Cardiac muscle cell (in vitro differentiated cells and primary cell): Measurements from ENCODE around the gene CYB5D1. TPM values are rescaled to one million over a fixed set of nuclear protein-coding genes. Genes with fewer than 3 reads are reported as not detected.

Experiments used
- DNase-seq, 2 donors: peaks; one replicate each; pipeline versions ENCODE4 v3.0.0 to v3.0.0-alpha.2; 2010 to 2017; ENCODE audit warnings: low read depth in 1 of 2, low spot score in 1 of 2
- H3K27ac ChIP-seq: fragments of 200-600 bp; sonication (generic); 2 replicates; pipeline ENCODE4 v1.5.1; 2016
- H3K27me3 ChIP-seq: fragments of 200-600 bp; sonication (generic); 2 replicates; pipeline ENCODE4 v1.6.0; 2016; ENCODE audit warnings: control low read depth
- H3K36me3 ChIP-seq: fragments of 200-600 bp; sonication (generic); 2 replicates; pipeline ENCODE4 v1.5.1; 2016; ENCODE audit warnings: control low read depth
- H3K4me1 ChIP-seq: fragments of 200-600 bp; sonication (generic); 2 replicates; pipeline ENCODE4 v1.8.1; 2017; ENCODE audit warnings: low read depth, mild to moderate bottlenecking, mixed run types
- H3K4me3 ChIP-seq: fragments of 200-600 bp; sonication (generic); 2 replicates; pipeline ENCODE4 v1.5.1; 2016; ENCODE audit warnings: mild to moderate bottlenecking
- H3K9me3 ChIP-seq: fragments of 200-600 bp; sonication (generic); 2 replicates; pipeline ENCODE4 v1.5.1; 2017; ENCODE audit warnings: low read depth, mild to moderate bottlenecking, control low read depth
- polyA plus RNA-seq: library from polyadenylated mRNA; unstranded; fragments of >200 nt; fragmentation: Nextera tagmentation; extraction: Ambion mirVana; gene quantifications from 2 replicates; pipeline ENCODE4 v1.2.1, GENCODE V29; 2016
- total RNA-seq: library from RNA; depleted of rRNA; stranded (reverse); fragments of >200 nt; gene quantifications from 2 replicates; pipeline ENCODE4 v1.2.3, GENCODE V29; 2016
- TF ChIP-seq, protein P1 (sequence below): IDR thresholded peaks from 2 replicates; pipeline ENCODE4 v1.5.1; 2012; ENCODE audit warnings: low read depth, mild to moderate bottlenecking, low read length

Gene CYB5D1
- total and polyA plus RNA-seq, 2 experiments from 2014 or later = 13.7 to 14.0 TPM

GRCh38 chr17:7848131-7848579 lies 9.6 kb upstream of the CYB5D1 start:
- Histone ChIP-seq H3K4me1 (peaks cover 5% of the 10 kb centered on the region), H3K9me3 (no peaks in the 10 kb centered on the region), H3K36me3 (peaks cover 57% of the 10 kb centered on the region), H3K4me3 (no peak overlapping the region), H3K27ac (no peak overlapping the region), H3K27me3 (no peaks in the 10 kb centered on the region)
- DNase-seq = no peak
- TF ChIP-seq, protein P1, sequence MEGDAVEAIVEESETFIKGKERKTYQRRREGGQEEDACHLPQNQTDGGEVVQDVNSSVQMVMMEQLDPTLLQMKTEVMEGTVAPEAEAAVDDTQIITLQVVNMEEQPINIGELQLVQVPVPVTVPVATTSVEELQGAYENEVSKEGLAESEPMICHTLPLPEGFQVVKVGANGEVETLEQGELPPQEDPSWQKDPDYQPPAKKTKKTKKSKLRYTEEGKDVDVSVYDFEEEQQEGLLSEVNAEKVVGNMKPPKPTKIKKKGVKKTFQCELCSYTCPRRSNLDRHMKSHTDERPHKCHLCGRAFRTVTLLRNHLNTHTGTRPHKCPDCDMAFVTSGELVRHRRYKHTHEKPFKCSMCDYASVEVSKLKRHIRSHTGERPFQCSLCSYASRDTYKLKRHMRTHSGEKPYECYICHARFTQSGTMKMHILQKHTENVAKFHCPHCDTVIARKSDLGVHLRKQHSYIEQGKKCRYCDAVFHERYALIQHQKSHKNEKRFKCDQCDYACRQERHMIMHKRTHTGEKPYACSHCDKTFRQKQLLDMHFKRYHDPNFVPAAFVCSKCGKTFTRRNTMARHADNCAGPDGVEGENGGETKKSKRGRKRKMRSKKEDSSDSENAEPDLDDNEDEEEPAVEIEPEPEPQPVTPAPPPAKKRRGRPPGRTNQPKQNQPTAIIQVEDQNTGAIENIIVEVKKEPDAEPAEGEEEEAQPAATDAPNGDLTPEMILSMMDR = no peak

DNA sequence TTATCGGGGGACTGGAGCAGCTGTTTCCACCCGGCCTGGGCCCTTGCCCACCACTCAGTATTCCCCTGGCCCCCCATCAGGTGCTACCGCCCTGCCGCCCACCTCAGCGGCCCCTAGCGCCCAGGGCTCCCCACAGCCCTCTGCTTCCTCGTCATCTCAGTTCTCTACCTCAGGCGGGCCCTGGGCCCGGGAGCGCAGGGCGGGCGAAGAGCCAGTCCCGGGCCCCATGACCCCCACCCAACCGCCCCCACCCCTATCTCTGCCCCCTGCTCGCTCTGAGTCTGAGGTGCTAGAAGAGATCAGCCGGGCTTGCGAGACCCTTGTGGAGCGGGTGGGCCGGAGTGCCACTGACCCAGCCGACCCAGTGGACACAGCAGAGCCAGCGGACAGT lies 9.1 kb upstream of the CYB5D1 start:
- Histone ChIP-seq H3K36me3 (peaks cover 57% of the 10 kb centered on the region), H3K4me3 (no peak overlapping the region), H3K27ac (no peak overlapping the region), H3K9me3 (no peaks in the 10 kb centered on the region), H3K4me1 (peaks cover 5% of the 10 kb centered on the region), H3K27me3 (no peaks in the 10 kb centered on the region)
- TF ChIP-seq, protein P1 = no peak
- no peak for DNase-seq

GRCh38 chr17:7849130-7849750 lies 8.6 kb upstream of the CYB5D1 start:
- H3K4me3 ChIP-seq = no peak overlapping the region
- DNase-seq = no peak
- H3K9me3 ChIP-seq = no peaks in the 10 kb centered on the region
- peaks cover 10% of the 10 kb centered on the region for H3K4me1 ChIP-seq
- H3K27ac ChIP-seq = no peak overlapping the region
- H3K27me3 ChIP-seq = no peaks in the 10 kb centered on the region
- TF ChIP-seq, protein P1 = no peak
- peaks cover 57% of the 10 kb centered on the region for H3K36me3 ChIP-seq

GRCh38 chr17:7849751-7850504 lies 7.9 kb upstream of the CYB5D1 start:
- Histone ChIP-seq H3K27me3 (no peaks in the 10 kb centered on the region), H3K4me1 (peaks cover 16% of the 10 kb centered on the region), H3K9me3 (no peaks in the 10 kb centered on the region), H3K27ac (no peak overlapping the region), H3K36me3 (peaks cover 57% of the 10 kb centered on the region), H3K4me3 (no peak overlapping the region)
- TF ChIP-seq, protein P1 = no peak
- DNase-seq = no peak

GRCh38 chr17:7850701-7851437 lies 6.9 kb upstream of the CYB5D1 start:
- peaks cover 20% of the 10 kb centered on the region for H3K4me1 ChIP-seq
- H3K36me3 ChIP-seq = peaks cover 51% of the 10 kb centered on the region
- H3K27ac ChIP-seq = no peak overlapping the region
- H3K27me3 ChIP-seq = no peaks in the 10 kb centered on the region
- H3K9me3 ChIP-seq = no peaks in the 10 kb centered on the region
- H3K4me3 ChIP-seq = no peak overlapping the region
- TF ChIP-seq, protein P1 = no peak
- DNase-seq = no peak
